Activated CD8-positive, alpha-beta memory T cell treated with anti-CD3 and anti-CD28 coated beads for 4 hours (primary cell): ENCODE measurements around the gene KANK2.
"Not testable (repeated sequence)": the region's sequence is repeated elsewhere in the genome, so short reads cannot be mapped to it uniquely, and the experiment has no call there.

ENCODE experiments used
- DNase-seq, 2 donors: peaks; one replicate each; pipeline ENCODE4 v3.0.0-alpha.2; 2020; ENCODE audit warnings: low read depth in 2 of 2

The KANK2 gene

GRCh38 chr19:11140023-11140538 is 57.3 kb downstream of the KANK2 start:
- not testable (repeated sequence) for DNase-seq

GRCh38 chr19:11138601-11139300 is 58.6 kb downstream of the KANK2 start:
- DNase-seq, result no peak

GRCh38 chr19:11137542-11138384 is 59.6 kb downstream of the KANK2 start:
- DNase-seq, result peak in 1 of 2 donors; percentile 12

GRCh38 chr19:11136400-11137101 is 60.8 kb downstream of the KANK2 start:
- no peak for DNase-seq

- DNase-seq, result no peak
Measured at GRCh38 chr19:11131471-11131870, 65.9 kb downstream of the KANK2 start.

- DNase-seq, result peak; percentile 32 to 39
Measured at GRCh38 chr19:11130824-11131455, 66.4 kb downstream of the KANK2 start.

GRCh38 chr19:11127905-11128304 is 69.4 kb downstream of the KANK2 start:
- DNase-seq, result no peak

- DNase-seq, result peak; percentile 46 to 55
Measured at GRCh38 chr19:11125994-11126685, 71.2 kb downstream of the KANK2 start.

- not testable (repeated sequence) for DNase-seq
Measured at GRCh38 chr19:11124157-11124556, 73.2 kb downstream of the KANK2 start.

GRCh38 chr19:11123114-11123513 is 74.2 kb downstream of the KANK2 start:
- DNase-seq, result no peak

GRCh38 chr19:11121963-11122362 is 75.4 kb downstream of the KANK2 start:
- not testable (repeated sequence) for DNase-seq

GRCh38 chr19:11116507-11116906 is 80.8 kb downstream of the KANK2 start:
- no peak for DNase-seq

GRCh38 chr19:11115895-11116446 is 81.4 kb downstream of the KANK2 start:
- DNase-seq, result no peak

GRCh38 chr19:11115042-11115441 is 82.3 kb downstream of the KANK2 start:
- no peak for DNase-seq
